ENCODE results near the gene STAT3. TPM values are rescaled to one million over a fixed set of nuclear protein-coding genes. Genes with fewer than 3 reads are reported as not detected.
A peak's percentile ranks its signal among the peaks of the same experiment; 100 is the strongest.
"Not testable (repeated sequence)": the region's sequence is repeated elsewhere in the genome, so short reads cannot be mapped to it uniquely, and the experiment has no call there.

Gene STAT3
- total and polyA plus RNA-seq, 5 donors, result 46.9 to 192 (median 102) TPM

DNA sequence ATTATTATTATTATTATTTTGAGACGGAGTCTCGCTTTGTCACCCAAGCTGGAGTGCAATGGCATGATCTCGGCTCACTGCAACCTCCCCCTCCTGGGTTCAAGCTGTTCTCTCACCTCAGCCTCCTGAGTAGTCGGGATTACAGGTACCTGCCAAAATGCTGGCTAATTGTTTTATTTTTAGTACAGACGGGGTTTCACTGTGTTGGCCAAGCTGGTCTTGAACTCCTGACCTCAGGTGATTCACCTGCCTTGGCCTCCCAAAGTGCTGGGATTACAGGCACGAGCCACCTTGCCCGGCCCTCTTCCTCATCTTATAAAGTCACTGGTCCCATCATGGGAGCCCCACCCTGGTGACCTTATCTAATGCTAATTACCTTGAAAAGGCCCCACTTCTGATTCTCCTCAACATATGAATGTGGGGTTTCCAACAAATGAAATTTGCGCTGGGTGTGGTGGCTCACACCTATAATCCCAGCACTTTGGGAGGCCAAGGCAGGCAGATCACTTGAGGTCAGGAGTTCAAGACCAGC is 12.7 kb upstream of the STAT3 start:
- not testable (repeated sequence) for H3K9me3 ChIP-seq (ENCODE audit: control insufficient read depth, low read length); H3K4me3 ChIP-seq (ENCODE audit: low read length); ATAC-seq; DNase-seq; H3K4me1 ChIP-seq (ENCODE audit: control insufficient read depth, insufficient read depth, low read length); H3K27me3 ChIP-seq (ENCODE audit: control insufficient read depth, insufficient read depth); H3K27ac ChIP-seq (ENCODE audit: low read length)
- intact Hi-C loops (cut with DNase I), result loop anchor here in 2 of 4 donors (5.0 kb wide), 2 partner anchors 84 to 89 kb away; no protein-coding TSS in a partner anchor
- 73% methylated on average over 8 of the region's 8 CpGs for WGBS

DNA sequence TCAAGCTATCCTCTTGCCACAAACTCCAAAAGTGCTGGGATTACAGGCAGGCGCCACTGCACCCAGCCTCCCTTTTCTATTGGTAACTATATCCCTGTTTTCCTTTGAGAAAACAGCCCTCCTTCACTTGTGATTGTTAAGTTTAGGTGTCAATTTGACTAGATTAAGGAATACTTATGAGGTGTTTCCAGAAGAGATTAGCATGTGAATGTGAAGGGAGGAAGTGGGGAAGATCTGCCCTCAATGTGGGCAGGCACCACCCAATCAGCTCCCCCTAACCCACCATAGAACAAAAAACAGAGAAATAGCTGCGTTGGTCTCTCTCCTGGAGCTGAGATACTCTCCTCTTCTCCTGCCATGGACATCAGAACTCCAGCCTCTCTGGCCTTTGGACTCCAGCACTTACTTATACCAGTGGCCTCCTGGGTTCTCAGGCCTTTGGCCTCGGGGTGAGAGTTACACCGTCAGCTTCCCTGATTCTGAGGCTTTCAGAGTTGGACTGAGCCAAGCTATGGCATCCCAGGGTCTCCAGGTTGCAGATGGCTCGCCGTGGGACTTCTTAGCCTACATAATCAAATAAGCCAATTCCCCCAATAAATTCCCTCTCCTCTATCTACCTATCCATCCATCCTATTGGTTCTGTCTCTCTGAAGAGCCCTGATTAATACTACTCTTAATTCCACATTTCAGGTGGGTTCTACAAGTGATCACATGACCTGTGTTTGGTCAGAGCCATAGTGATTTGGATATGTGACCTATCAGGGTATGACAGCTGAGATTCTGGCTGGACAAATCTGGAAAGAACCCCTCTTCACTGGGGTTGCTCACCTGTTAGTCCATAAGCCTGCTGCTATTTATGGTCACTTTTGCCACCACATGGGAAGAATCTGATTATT is 12.0 kb upstream of the STAT3 start:
- H3K4me3 ChIP-seq (ENCODE audit: low read length), result no peak overlapping the region
- DNase-seq, result no peak
- peak overlapping the region; percentile 6 for H3K27ac ChIP-seq (ENCODE audit: low read length)
- no peaks in the 10 kb centered on the region for H3K27me3 ChIP-seq (ENCODE audit: control insufficient read depth, insufficient read depth)
- no peaks in the 10 kb centered on the region for H3K9me3 ChIP-seq (ENCODE audit: control insufficient read depth, low read length)
- intact Hi-C loops (cut with DNase I), result loop anchor here in 2 of 4 donors (5.0 kb wide), 2 partner anchors 83 to 88 kb away; no protein-coding TSS in a partner anchor
- WGBS, result 75% methylated on average over 6 of the region's 6 CpGs
- peaks cover 1% of the 10 kb centered on the region for H3K4me1 ChIP-seq (ENCODE audit: control insufficient read depth, insufficient read depth, low read length)
- no peak for ATAC-seq

DNA sequence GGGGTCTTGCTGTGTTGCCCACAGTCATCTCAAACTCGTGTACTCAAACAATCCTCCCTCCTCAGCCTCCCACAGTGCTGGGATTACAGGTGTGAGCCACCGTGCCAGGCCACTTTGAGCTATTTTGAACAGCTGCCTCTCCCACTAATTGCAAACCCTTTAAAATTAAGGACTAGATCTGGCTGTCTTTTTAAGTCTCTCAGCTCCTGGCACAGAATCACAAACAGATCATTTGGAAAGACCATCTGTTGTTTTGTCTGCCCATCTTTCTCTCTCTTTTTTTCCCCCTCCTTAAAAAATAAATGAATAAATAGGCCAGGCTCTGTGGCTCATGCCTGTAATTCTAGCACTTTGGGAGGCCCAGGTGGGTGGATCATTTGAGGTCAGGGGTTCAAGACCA is 10.9 kb upstream of the STAT3 start:
- H3K27ac ChIP-seq (ENCODE audit: low read length), result no peak overlapping the region
- intact Hi-C loops (cut with DNase I), result no loop called here
- peaks cover 1% of the 10 kb centered on the region for H3K4me1 ChIP-seq (ENCODE audit: control insufficient read depth, insufficient read depth, low read length)

DNA sequence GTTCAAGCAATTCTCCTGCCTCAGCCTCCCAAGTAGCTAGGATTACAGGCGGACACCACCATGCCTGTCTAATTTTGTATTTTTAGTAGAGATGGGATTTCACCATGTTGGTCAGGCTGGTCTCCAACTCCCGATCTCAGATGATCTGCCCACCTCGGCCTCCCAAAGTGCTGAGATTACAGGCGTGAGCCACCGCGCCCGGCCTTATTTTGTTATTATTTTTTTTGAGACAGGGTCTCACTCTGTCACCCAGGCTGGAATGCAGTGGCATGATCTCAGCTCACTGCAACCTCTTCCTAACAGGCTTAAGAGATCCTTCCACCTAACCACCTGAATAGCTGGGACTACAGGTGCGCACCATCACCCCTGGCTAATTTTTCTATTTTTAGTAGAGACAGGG is 7.4 kb upstream of the STAT3 start:
- intact Hi-C loops (cut with DNase I); DNase-seq; ATAC-seq; H3K27me3 ChIP-seq (ENCODE audit: control insufficient read depth, insufficient read depth); H3K4me3 ChIP-seq (ENCODE audit: low read length); H3K27ac ChIP-seq (ENCODE audit: low read length); H3K9me3 ChIP-seq (ENCODE audit: control insufficient read depth, low read length); H3K4me1 ChIP-seq (ENCODE audit: control insufficient read depth, insufficient read depth, low read length): not testable (repeated sequence)
- WGBS, result 97% methylated on average over 8 of the region's 8 CpGs

More for the DNA sequence above, 10.9 kb upstream of the STAT3 start:
- no peaks in the 10 kb centered on the region for H3K27me3 ChIP-seq (ENCODE audit: control insufficient read depth, insufficient read depth)
- no peak for ATAC-seq
- no peak for DNase-seq
- 62% methylated on average over 2 of the region's 2 CpGs for WGBS
- no peak overlapping the region for H3K4me3 ChIP-seq (ENCODE audit: low read length)
- no peaks in the 10 kb centered on the region for H3K9me3 ChIP-seq (ENCODE audit: control insufficient read depth, low read length)

GRCh38 chr17:42394838-42395237 is 6.6 kb upstream of the STAT3 start:
- intact Hi-C loops (cut with DNase I), result no loop called here
- Histone ChIP-seq H3K4me3 (ENCODE audit: low read length) (no peak overlapping the region), H3K27me3 (ENCODE audit: control insufficient read depth, insufficient read depth) (no peaks in the 10 kb centered on the region), H3K27ac (ENCODE audit: low read length) (no peak overlapping the region), H3K4me1 (ENCODE audit: control insufficient read depth, insufficient read depth, low read length) (no peaks in the 10 kb centered on the region), H3K9me3 (ENCODE audit: control insufficient read depth, low read length) (no peaks in the 10 kb centered on the region)
- ATAC-seq (no peak), DNase-seq (no peak)
- WGBS, result 84% methylated on average over 4 of the region's 4 CpGs

GRCh38 chr17:42392692-42393415 is 4.6 kb upstream of the STAT3 start:
- Histone ChIP-seq H3K27me3 (ENCODE audit: control insufficient read depth, insufficient read depth) (no peaks in the 10 kb centered on the region), H3K4me3 (ENCODE audit: low read length) (no peak overlapping the region), H3K27ac (ENCODE audit: low read length) (no peak overlapping the region), H3K9me3 (ENCODE audit: control insufficient read depth, low read length) (no peaks in the 10 kb centered on the region), H3K4me1 (ENCODE audit: control insufficient read depth, insufficient read depth, low read length) (no peaks in the 10 kb centered on the region)
- intact Hi-C loops (cut with DNase I), result no loop called here
- DNase-seq (no peak), ATAC-seq (no peak)
- WGBS, result 87% methylated on average over 4 of the region's 4 CpGs

DNA sequence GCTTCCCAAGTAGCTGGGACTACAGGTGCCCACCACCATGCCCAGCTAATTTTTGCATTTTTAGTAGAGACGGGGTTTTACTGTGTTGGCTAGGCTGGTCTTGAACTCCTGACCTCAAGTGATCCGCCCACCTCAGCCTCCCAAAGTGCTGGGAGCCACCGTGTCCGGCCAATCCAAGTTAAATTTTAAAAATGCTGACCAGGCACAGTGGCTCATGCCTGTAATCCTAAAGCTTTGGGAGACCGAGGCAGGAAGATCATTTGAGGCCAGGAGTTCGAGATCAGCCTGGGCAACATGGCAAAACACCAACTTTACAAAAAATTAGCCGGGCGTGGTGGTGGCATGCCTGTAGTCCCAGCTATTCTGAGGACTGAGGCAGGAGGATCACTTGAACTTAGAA is 3.2 kb upstream of the STAT3 start:
- WGBS, result 90% methylated on average over 8 of the region's 8 CpGs
- H3K27ac ChIP-seq (ENCODE audit: low read length); H3K9me3 ChIP-seq (ENCODE audit: control insufficient read depth, low read length); H3K27me3 ChIP-seq (ENCODE audit: control insufficient read depth, insufficient read depth); ATAC-seq; DNase-seq; H3K4me1 ChIP-seq (ENCODE audit: control insufficient read depth, insufficient read depth, low read length); intact Hi-C loops (cut with DNase I); H3K4me3 ChIP-seq (ENCODE audit: low read length): not testable (repeated sequence)

DNA sequence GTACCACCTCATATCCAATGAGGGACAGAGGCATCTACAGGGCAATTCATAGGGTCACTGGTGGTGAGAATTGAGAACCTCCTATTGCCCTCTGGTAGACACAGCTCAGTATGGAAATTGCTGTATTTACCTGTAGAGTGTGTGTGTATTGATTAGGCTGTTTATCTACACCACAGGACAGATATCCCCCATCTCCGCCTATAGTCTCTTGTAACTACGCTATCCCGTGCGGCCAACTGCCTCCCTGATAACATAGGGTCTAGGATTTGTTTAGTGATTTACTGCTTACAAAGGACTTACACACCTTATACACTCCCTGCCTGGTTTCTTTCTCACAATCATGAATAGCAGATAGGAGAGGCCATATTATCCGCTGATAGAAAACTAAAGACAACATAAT is 1.7 kb upstream of the STAT3 start:
- intact Hi-C loops (cut with DNase I), result loop anchor here in 1 of 4 donors (5.0 kb wide), 1 partner anchor 43 kb away; no protein-coding TSS in a partner anchor
- no peak overlapping the region for H3K27ac ChIP-seq (ENCODE audit: low read length)
- no peaks in the 10 kb centered on the region for H3K27me3 ChIP-seq (ENCODE audit: control insufficient read depth, insufficient read depth)
- H3K4me3 ChIP-seq (ENCODE audit: low read length), result no peak overlapping the region
- no peak for ATAC-seq
- no peak for DNase-seq
- H3K9me3 ChIP-seq (ENCODE audit: control insufficient read depth, low read length), result no peaks in the 10 kb centered on the region
- H3K4me1 ChIP-seq (ENCODE audit: control insufficient read depth, insufficient read depth, low read length), result peaks cover 2% of the 10 kb centered on the region
- WGBS, result 97% methylated on average over 5 of the region's 5 CpGs

GRCh38 chr17:42389135-42389417 is 834 bp upstream of the STAT3 start:
- no peak for DNase-seq
- H3K4me1 ChIP-seq (ENCODE audit: control insufficient read depth, insufficient read depth, low read length), result peaks cover 2% of the 10 kb centered on the region
- H3K9me3 ChIP-seq (ENCODE audit: control insufficient read depth, low read length), result no peaks in the 10 kb centered on the region
- intact Hi-C loops (cut with DNase I), result loop anchor here in 1 of 4 donors (5.0 kb wide), 1 partner anchor 42 kb away; no protein-coding TSS in a partner anchor
- H3K4me3 ChIP-seq (ENCODE audit: low read length), result peak overlapping the region; percentile 50
- ATAC-seq, result no peak
- H3K27me3 ChIP-seq (ENCODE audit: control insufficient read depth, insufficient read depth), result no peaks in the 10 kb centered on the region
- peak overlapping the region; percentile 98 for H3K27ac ChIP-seq (ENCODE audit: low read length)
- 2% methylated on average over 11 of the region's 11 CpGs for WGBS

DNA sequence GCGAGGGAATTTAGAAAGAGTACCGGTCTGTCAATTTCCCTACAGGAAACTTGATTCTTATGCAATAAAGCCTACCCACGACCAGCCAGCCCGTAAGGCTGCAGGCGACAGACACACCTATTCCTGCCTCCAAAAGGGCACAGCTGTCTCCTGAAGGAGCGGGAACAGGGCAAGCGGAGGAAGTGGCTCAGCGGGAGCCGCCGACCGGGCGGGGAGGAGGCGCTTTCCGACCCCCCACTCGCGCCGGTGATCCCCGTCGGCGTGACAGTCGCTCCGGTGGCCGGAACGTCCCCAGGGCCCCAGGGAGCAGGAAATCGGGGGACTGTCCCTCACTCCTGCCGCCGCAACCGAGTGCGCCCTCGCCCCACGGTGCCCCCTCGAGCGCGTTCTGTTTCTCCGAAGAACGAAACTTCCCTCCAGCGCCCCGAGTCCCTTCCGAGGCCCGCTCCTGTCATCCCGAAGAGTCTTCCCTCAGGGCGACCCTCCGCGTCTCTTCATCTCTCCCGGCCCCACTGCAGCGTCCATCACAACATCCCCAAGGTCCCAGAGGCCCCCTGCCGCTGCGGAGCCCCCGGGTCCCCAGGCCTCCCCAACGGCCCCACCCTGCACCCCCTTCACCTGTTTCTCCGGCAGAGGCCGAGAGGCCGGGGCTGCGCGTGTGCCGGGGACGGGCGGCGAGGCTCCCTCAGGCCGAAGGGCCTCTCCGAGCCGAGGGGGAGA is 421 bp downstream of the STAT3 start:
- peak; percentile 55 to 77 (median 72) for DNase-seq
- intact Hi-C loops (cut with DNase I), result loop anchor here in 1 of 4 donors (5.0 kb wide), 1 partner anchor 41 kb away; no protein-coding TSS in a partner anchor
- ATAC-seq, result peak; percentile 20 to 67
- under 1% methylated on average over 62 of the region's 62 CpGs for WGBS
- peak overlapping the region; percentile 96 for H3K27ac ChIP-seq (ENCODE audit: low read length)
- no peaks in the 10 kb centered on the region for H3K27me3 ChIP-seq (ENCODE audit: control insufficient read depth, insufficient read depth)
- H3K4me1 ChIP-seq (ENCODE audit: control insufficient read depth, insufficient read depth, low read length), result peaks cover 2% of the 10 kb centered on the region
- peak overlapping the region; percentile 81 for H3K4me3 ChIP-seq (ENCODE audit: low read length)
- no peaks in the 10 kb centered on the region for H3K9me3 ChIP-seq (ENCODE audit: control insufficient read depth, low read length)
